NCI-H1105 treated with DMSO at 0.1 percent for 48 hours (cell line): ENCODE results near the gene BCS1L.

ENCODE experiments used
- DNase-seq: peaks from one replicate; lab custom pipeline; 2025; lab: John Stamatoyannopoulos, UW

Gene BCS1L, protein sequence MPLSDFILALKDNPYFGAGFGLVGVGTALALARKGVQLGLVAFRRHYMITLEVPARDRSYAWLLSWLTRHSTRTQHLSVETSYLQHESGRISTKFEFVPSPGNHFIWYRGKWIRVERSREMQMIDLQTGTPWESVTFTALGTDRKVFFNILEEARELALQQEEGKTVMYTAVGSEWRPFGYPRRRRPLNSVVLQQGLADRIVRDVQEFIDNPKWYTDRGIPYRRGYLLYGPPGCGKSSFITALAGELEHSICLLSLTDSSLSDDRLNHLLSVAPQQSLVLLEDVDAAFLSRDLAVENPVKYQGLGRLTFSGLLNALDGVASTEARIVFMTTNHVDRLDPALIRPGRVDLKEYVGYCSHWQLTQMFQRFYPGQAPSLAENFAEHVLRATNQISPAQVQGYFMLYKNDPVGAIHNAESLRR

DNA sequence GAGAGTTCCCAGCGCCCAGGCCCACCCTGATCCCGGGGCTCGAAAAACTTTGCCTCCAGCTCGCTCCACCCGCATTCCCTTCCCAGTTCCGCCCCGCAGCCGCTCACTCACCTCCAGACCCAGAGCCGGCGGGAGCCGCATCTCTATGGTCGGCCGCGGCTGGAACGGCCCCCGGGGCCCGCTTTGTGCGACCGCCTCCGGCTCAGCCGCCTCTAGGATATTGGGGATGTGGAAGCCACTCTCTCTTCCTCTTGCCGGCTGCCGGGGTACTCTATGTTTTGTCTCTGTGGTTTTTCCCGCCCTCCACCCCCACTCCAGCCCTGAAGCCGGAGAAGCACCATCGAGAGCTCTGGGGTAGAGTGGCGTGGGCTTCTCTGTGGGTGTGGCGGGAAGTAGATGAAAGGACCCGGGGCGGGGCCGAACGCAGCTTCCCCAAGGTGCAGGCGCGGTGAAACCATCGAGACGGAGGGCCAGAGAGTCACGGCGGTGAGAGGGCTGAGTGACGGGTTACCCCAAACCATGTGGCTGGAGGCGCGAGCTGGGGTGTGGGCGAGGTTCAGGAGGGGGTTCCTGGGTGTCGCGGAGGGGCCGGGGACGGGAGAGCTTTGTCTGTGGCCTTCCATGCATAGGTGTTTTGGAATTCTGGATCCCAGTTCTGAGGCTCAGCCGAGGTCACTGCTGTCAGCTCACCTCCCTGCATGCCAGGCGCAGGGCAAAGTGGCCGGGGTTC lies at the start of gene BCS1L, which contains the start of gene ZNF142:
Gene BCS1L, plus strand, starts transcription at position 426 of the 730 bp plus-strand sequence. CDS start 1,305 bp downstream, outside the sequence.
Gene ZNF142, minus strand, starts transcription at position 366 of the 730 bp plus-strand sequence. CDS start 3,194 bp downstream, outside the sequence.
- peak; percentile 87 for DNase-seq

DNA sequence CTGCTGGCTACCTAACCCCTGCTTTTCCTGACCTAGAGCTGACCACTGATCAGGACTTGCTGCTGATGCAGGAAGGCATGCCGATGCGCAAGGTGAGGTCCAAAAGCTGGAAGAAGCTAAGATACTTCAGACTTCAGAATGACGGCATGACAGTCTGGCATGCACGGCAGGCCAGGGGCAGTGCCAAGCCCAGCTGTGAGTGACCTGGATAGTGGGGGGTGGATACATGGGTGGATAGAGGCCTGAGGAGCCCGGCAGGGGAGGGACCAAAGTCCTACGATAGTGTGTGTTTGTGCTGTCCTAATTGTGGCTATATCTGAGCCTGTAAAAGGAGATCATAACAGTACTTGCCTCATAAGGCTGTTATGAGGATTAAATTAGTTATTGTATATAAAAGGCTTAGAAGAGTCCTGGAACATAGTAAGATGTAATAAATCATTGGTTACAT lies 43.6 kb upstream of the BCS1L start:
- DNase-seq = no peak

DNA sequence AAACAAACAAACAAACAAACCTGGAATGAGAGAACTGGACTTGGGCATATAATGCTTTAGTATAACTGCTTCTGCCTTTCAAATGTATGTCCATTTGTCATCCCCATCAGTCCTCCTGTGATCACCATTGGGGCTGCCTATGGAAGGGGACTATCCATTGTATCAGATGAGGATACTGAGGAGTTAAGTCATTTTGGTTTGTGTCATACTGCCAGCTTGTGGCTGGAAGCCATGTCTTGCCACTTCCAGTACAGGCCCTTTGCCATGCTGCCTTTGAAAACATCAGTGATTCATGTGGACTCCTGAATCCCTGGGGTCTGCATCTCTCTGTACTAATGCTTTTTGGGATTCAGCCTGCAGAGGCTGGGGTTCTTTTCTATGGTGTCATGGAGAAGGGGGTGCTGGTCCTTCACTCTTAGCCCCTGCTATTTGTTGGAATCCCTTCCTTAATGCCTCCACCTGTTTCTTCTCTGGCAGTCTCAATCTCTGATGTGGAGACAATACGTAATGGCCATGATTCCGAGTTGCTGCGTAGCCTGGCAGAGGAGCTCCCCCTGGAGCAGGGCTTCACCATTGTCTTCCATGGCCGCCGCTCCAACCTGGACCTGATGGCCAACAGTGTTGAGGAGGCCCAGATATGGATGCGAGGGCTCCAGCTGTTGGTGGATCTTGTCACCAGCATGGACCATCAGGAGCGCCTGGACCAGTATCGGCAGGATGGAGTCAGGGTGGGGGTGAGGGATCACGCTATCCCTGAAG lies 41.2 kb upstream of the BCS1L start:
- no peak for DNase-seq

DNA sequence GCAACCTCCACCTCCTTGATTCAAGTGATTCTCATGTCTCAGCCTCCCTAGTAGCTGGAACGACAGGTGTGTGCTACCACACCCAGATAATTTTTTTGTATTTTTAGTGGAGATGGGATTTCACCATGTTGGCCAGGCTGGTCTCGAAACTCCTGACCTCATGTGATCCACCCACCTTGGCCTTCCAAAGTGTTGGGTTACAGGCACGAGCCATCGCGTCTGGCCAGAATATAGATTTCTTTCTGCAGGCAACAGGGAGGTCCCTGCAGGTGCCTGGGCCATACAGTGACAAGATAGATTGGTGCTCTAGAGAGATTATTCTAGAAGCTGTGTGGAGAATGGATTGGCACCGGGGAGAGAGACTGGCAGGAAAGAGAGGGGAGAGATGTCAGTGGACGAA lies 38.5 kb upstream of the BCS1L start:
- no peak for DNase-seq

DNA sequence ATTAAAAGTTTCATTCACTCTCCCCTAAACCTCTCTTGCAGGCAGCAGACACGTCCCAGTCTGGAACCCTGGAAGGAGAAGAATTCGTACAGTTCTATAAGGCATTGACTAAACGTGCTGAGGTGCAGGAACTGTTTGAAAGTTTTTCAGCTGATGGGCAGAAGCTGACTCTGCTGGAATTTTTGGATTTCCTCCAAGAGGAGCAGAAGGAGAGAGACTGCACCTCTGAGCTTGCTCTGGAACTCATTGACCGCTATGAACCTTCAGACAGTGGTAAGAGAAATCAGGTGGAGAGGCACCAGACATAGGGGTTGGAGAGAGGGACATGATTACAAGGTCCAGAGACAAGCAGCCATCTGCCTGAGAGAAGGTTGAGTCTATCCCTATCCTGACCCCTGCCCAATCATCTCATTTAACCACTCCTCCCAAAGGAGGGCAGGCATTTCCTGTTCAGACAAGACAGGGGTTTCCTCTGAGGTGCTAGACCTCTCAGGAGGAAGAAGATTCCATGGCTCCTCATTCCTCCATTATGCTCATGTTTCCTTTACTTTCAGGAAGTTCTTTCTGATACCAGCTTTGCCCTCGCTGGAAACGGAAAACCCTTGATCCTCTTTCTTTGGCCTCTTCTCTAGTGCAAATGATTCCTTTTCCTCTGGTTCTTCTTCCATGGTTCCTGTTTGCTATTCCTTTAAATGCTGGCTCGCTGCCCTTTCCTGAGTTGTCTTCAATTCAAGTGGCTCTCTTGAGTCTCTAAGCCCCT lies 36.7 kb upstream of the BCS1L start:
- DNase-seq = no peak

DNA sequence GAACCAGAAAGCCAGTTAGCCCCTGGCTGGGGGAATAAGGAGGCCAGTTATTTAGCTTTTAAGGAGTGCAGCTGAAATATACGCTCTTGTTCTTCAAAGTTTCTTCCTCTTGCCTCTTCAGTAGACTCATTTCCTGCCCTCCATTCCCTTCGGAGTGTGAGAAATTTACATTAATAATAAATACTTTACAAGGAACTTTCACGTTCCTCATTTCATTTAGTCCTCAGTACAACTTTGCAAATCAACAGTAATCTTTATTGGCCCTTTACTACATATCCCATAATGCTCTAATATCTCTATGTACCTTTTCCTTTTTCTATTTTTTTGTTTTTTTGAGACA lies 36.1 kb upstream of the BCS1L start:
- DNase-seq = no peak

DNA sequence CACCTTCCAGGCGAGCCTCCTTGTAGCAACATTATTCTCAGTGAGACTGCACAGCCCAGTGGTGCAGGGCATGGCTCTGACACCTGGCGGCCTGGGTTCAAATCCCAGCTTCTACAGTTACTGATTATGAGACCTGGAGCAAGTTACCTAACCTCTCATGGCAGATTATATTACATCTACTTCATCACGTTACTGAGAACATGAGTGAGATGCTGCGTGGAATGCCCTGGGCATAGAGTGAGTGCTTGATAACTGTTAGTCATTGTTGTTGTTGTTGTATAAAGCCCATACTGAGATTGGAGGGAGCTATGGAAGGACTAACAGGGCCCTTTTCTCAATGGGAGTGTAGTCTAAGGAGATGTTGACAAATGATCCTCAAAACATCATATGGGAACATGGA lies 33.1 kb upstream of the BCS1L start:
- no peak for DNase-seq

DNA sequence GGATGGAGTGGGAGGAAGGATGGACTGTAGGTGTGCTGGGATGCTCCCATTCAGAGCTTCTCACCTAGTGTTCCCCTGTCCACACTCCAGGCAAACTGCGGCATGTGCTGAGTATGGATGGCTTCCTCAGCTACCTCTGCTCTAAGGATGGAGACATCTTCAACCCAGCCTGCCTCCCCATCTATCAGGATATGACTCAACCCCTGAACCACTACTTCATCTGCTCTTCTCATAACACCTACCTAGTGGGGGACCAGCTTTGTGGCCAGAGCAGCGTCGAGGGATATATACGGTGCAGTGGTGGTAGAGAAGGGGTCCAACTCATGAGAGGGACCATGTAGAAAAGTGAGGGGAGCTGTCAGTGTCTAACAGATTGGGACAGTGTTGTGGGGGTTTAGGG lies 31.5 kb upstream of the BCS1L start:
- no peak for DNase-seq

DNA sequence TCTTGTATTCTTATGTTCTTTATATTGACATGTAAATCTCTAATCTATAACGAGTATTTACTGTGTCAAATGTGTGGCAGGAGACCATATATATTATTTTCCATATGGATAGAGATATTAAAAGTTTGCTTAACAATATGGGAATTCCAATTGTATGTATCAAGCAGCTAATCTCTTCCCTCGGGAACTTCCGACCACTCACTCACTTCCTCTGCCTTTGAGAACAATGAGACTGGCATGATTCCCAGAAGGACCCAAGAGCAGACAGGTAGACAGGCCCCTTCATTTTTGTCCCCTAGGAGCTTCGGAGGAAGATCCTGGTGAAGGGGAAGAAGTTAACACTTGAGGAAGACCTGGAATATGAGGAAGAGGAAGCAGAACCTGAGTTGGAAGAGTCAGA lies 27.6 kb upstream of the BCS1L start:
- peak; percentile 7 for DNase-seq

DNA sequence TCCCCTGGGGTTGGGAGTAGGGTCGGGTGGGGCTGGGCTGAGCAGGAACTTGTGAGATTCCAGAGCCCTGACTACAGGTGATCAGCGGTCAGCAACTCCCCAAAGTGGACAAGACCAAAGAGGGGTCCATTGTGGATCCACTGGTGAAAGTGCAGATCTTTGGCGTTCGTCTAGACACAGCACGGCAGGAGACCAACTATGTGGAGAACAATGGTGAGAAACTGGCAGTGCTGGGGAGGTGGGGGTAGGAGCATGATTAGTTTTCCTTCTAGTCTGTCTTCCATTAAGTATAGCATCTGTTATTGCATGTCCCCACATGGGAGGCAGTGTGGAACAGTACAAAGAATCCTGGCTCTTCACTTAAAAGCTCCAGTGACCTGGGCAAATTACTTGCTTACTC lies 23.8 kb upstream of the BCS1L start:
- no peak for DNase-seq

DNA sequence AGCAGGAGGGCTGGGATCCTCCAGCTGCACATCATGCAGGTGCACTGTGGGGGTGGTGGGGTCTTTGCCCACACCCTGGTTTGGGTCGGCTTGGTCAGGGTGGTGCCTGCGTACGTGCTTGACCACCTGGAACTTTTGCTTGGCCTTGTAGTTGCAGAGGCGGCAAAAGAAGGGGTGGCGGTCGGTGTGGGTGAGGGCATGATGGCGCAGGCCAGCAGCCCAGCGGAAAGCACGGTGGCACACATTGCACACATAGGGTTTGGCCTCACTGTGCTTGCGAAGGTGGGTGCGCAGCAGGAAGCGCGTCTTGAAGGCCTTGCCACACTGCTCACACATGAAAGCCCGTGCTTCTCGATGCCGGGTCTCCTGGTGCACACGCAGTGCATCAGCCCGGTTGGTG lies 21.1 kb upstream of the BCS1L start:
- DNase-seq = no peak

DNA sequence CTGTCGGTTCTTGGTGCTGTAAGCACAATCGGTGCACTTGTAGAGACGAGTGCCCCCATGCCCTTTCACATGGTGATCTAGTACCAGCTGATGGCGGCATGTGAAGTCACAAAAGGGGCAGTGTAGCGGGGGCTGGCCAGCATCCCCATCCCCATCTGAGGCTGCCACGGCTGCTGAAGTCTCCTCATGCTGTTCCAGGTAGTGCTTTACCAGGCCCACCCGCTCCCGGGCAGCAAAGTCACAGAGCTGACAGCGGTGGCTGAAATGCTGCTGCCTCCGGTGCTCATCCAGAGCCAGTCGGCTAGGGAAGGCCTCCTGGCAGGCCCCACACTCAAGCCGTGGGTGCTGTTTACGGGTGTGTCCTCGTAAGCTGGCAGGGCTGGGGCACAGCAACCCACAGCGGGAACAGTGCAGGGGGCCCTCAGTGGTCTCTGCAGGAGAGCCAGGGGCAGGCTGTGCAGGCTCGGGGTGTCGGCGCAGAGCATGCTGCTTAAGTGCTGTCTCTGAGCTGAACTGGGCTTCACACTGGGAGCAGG lies 17.3 kb upstream of the BCS1L start:
- no peak for DNase-seq

DNA sequence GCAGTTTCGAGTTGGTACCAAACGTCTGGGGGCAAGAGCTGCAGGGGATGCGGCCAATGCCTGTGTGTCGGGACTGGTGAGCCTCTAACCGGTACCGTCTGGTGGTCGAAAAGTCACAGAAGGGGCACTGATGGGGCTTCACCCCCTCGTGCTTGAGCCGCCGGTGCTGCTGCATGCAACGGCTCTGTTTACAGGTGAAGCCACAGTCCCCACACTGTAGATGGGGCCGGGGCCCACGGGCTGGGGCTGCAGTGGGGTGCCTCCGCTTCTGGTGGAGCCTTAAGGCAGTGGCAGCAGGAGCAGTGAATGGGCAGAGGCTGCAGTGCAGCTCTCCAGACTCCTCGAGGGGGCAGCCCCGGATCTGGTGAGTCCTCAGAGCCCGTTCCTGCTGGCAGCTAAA lies 16.7 kb upstream of the BCS1L start:
- no peak for DNase-seq

DNA sequence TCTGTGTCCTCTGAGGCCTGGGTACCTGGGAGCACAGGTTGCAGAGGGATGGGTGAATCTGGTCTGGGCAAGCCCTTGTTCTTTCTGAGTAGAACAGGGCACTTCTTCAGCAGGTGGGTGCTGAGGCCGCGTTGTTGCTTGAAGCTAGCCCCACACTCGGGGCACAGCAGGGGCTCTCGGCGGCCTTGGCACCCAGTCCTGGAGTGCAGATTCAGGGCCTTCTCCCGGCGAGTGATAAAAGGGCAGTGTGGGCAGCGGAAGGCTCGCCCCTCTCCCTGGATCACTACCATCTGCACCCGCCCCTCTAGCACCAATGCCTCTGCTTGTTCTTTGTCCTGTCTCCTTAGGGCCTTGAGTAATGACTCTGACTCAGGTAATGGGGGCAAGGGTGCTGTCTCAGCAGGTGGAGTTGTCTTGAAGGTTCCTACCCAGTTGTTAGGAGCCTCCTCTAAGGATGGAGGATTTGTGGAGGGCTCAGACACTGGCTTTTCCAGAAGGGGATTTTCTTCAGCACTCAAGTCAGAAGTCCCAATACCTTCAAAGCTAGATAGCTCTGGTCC lies 15.7 kb upstream of the BCS1L start:
- DNase-seq = no peak

DNA sequence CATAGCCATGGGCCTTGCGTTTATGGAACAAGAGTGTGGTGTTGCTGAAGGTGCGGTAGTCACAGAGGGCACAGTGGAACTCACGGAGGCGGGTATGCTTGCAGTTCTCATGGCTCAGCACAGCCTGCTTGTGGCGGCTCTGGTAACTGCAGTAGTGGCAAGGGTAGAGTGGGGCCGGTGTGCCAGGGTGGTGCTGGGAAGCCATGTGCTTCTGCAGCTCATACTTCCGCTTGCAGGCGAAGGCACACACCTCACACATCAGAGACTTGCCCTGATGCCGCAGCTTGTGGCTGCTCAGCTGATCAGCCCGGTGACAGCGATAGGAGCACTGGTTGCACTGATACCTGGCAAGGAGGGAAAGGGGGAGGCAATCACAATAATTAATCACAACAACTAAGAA lies 14.8 kb upstream of the BCS1L start:
- DNase-seq = no peak

DNA sequence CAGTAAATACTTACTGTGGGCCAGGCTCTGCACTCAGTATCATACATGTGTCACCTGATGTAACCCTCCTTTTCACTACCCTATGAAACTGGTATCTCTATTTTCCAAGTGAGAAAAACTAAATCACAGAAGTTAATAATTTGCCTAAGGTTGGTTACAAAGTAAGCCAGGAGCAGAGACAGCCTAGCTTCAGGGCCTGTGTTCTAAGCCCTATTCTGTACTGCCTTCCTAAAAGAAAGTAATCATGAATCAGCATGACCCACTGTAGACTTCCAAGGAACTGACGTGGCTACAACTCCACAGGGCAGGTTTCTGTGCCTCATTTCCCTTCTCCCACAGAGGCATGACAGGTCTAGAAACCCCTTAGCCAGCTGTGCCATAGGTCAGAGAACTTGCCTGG lies 14.4 kb upstream of the BCS1L start:
- no peak for DNase-seq

DNA sequence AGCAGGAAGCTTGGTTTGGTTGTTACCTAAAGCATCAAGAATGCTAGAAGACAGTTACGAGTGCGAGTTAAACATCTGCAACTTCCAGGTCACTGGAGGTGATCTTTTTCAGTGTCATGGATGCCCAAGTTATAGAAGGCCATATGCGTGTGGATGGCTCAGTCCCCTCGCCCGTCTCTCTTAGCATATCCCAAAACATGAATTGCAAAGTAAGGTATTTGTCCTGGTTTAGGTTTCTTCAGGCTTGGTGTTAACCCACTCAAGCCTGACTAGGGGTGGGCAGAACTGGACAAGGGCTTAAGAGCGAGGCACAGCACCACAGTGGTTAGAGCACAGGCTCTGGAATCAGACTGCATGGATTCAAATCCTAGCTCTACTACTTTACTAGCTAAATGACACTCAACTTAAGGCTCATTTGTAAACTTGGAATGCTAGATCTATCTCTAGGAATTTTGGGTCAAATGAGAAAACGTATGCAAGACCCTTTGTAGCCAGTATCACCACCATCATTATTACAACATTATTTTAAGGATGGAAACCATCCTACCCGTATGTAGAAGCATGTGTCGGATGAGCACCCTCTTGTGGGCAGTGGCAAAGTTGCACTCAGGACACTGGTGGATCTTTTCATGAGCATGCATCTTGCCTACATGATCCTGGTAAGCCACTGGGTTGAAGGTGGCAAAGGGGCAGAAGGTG lies 11.2 kb upstream of the BCS1L start:
- peak; percentile 18 for DNase-seq

DNA sequence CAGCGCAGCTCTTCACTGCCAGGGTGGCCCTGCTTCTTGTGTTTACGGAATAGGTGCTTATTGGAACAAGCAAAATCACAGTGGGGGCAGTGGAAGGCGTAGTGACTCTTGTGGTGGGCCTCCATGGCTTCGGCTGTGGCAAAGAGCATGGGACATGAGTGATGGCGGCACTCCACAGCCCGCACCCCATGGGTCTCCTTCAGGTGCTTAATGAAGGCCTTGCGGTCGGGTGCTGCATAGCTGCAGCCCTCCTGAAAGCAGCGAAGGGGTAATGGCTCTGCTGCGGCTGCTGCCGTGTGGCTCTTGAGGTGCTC lies 10.7 kb upstream of the BCS1L start:
- DNase-seq = no peak

DNA sequence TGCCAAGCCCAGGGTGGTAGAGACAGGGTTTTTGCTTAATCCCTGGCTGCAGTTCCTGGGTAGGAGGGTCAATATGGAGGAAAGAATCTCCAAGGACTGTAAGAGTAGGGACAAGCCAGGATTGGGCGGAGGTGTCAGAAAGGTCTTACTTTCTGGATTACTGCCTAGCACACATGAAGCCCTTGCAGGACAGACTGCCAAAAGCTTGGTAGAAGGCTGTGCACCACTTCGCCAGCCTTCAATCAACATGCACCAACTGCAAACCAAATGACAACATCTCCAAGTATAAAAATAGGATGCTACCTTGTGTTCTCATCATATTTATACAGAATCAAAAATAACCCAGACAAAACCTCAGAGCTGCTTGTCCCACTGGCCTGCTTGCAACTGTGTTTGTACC lies 3.7 kb upstream of the BCS1L start:
- DNase-seq = no peak

DNA sequence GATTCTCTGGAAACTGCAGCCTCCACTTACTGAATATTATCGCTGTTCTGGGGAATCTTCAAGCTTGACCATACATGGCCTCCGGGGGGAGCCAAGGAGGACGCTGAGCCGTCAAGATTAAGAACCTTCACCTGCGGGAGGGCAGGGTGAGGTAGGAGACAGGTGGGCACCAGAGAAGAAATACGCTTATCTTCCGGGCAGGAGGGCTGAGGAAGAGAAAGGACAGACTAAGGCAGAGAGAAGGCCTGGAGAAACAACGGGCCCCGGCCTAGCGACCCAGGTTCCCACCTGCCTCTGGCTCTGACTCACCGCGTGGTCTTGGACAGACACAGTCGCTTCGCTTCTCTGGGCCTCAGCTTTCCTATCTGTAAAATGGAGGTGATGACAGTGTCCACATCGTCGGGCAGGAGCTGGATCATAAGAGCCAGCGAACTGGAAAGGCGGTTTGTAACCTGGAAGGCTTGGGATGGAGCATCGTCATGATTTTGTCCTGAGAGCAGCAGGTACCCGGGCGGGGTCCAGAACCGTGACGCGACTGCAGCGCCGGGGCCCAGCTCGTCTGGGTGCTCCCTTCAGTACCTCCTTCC lies 719 bp upstream of the BCS1L start:
- DNase-seq = peak; percentile 46

DNA sequence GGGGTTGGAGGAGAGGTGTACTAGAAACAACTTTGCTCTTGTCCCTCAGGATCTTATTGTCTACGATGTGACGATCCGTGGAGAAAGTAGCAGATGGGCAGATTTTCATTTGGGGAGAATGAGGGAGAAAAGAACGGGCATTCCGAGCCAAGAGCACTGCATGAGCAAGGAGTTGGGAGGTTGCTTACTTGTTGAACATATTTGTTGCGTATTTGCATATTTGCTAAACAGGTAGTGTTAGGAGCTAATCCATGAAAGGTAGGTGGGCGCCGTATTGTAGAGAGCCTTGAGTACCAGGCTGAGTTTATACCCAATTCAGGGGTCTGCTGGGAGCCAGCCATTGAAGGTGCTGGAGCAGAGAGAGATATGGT lies 490 bp downstream of the BCS1L start:
- no peak for DNase-seq
